ENCODE results near the gene PDIK1L. TPM values are rescaled to one million over a fixed set of nuclear protein-coding genes. Genes with fewer than 3 reads are reported as not detected.

Gene PDIK1L
- total and polyA plus RNA-seq, 9 of the 15 experiments (the other 6 are each of a cell fraction or from before 2014, with no cell fraction given), result 12.8 to 30.2 (median 21.5) TPM

DNA sequence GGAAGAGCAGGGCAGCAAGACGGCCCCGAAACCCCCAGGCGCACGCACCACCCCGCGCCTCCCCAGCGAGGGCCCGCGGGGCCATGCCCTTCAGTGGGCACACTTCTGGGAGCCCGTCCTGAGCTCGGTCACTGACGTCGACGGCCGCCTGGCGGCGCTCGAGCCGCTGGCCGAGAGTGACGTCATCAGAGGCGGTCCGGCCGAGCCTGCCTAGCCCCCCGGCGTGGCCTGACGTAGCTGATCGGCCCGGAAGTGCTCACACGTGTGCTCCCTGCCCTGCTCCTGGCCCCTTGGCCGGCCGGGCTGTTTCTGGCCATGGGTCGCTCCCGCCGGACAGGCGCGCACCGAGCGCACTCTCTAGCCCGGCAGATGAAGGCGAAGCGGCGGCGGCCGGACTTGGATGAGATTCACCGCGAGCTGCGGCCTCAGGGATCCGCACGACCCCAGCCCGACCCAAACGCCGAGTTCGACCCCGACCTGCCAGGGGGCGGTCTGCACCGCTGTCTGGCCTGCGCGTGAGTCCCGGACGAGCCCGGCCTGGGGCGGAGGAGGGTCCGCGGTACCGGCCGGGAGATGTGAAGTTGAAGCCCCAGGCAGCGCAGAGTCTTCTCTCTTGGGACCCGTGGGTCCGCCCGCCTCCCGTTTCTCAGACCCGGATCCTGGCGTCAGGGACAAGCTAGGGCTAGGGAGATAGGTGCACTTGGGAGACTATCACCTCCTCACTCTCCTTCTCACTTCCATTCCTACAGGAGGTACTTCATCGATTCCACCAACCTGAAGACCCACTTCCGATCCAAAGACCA, 58.2 kb downstream of the PDIK1L start, which contains the start of gene ZNF593 (continued):
- TF ChIP-seq, protein P1, sequence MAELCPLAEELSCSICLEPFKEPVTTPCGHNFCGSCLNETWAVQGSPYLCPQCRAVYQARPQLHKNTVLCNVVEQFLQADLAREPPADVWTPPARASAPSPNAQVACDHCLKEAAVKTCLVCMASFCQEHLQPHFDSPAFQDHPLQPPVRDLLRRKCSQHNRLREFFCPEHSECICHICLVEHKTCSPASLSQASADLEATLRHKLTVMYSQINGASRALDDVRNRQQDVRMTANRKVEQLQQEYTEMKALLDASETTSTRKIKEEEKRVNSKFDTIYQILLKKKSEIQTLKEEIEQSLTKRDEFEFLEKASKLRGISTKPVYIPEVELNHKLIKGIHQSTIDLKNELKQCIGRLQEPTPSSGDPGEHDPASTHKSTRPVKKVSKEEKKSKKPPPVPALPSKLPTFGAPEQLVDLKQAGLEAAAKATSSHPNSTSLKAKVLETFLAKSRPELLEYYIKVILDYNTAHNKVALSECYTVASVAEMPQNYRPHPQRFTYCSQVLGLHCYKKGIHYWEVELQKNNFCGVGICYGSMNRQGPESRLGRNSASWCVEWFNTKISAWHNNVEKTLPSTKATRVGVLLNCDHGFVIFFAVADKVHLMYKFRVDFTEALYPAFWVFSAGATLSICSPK (IDR thresholded peaks at IDR 0.05; ENCODE audit: borderline replicate concordance), result no peak

DNA sequence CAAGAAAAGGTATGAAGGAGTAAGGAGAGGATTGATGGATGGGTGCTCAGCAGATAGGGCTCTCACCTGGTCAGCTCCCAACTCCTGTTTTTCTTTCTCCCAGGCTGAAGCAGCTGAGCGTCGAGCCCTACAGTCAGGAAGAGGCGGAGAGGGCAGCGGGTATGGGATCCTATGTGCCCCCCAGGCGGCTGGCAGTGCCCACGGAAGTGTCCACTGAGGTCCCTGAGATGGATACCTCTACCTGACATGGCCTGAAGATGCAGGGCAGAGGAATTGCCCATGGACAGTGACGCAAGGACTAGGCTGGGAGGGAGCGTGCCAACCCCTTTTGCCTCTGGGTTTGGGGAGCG, 58.8 kb downstream of the PDIK1L start:
- H4K20me1 ChIP-seq (replicated peaks; ENCODE audit: control insufficient read depth, insufficient read depth, low read length), result no peaks in the 10 kb centered on the region
- H3K4me1 ChIP-seq (replicated peaks in 1 of 2; ENCODE audit: control insufficient read depth in 2 of 2, insufficient read depth in 2 of 2, low read length in 2 of 2), result peaks cover 21 to 34% of the 10 kb centered on the region in 2 experiments
- FAIRE-seq, result peak; percentile 29
- peak overlapping the region; percentile 85 for H3K27ac ChIP-seq (ENCODE audit: extremely low read depth, low read depth, low read length)
- peak overlapping the region; percentile 88 to 98 for H3K9ac ChIP-seq (ENCODE audit: insufficient read depth in 1 of 2, low read depth in 2 of 2, low read length in 2 of 2)
- no peaks in the 10 kb centered on the region for H3K9me3 ChIP-seq (replicated peaks; ENCODE audit: control insufficient read depth, insufficient read depth, low read depth, low read length)
- ATAC-seq, result peak; percentile 3; the same call in 2 of the 3 replicates
- peaks cover 4% of the 10 kb centered on the region for H3K9me1 ChIP-seq (ENCODE audit: control insufficient read depth, insufficient read depth, low read length)
- intact Hi-C loops (cut with micrococcal nuclease) (loop anchor here (10.0 kb wide), 1 partner anchor 214 kb away; no protein-coding TSS in a partner anchor), in situ Hi-C loops (cut with MboI) (no loop called here)
- BruUV-seq (replicated peaks), result TSS peak; percentile 89
- H3K4me2 ChIP-seq (ENCODE audit: insufficient read depth, low read length), result peak overlapping the region; percentile 96
- no peak for DNase-seq (ENCODE audit: extremely low read depth in 1 of 4, low spot score in 3 of 4)
- peaks cover 21% of the 10 kb centered on the region for H3K79me2 ChIP-seq (ENCODE audit: control insufficient read depth, insufficient read depth, low read length)
- H3K27me3 ChIP-seq (ENCODE audit: control insufficient read depth in 2 of 2, insufficient read depth in 2 of 2, low read length in 2 of 2), result no peaks in the 10 kb centered on the region
- peaks cover 17% of the 10 kb centered on the region; the same call in 1 of the 3 replicates for H3K36me3 ChIP-seq (ENCODE audit: control insufficient read depth, insufficient read depth, low read length)
- H3K4me3 ChIP-seq, result peak overlapping the region; percentile 89
- H2AFZ ChIP-seq (ENCODE audit: low read depth, low read length), result peak overlapping the region; percentile 90
- ChIA-PET CTCF (ENCODE audit: low intra/inter-chr PET ratio) (interaction anchor here (0.8 to 1.9 kb wide), 2 partner anchors 30 to 151 kb away, joined by 6 to 8 read pairs; no protein-coding TSS in a partner anchor), POLR2A (interaction anchor here (0.6 to 1.6 kb wide), 10 partner anchors 8 to 230 kb away, joined by 3 to 12 read pairs (median 5); partner anchors contain the start of genes CEP85 and FAM110D)
- 21% methylated on average over 9 of the region's 9 CpGs for WGBS (ENCODE audit: insufficient coverage, low coverage, missing lambda C conversion rate)
- TF ChIP-seq KDM1A (IDR thresholded peaks at IDR 0.05), result no peak
- TF ChIP-seq PHF8 (IDR thresholded peaks at IDR 0.05; ENCODE audit: borderline replicate concordance, low read length), result no peak
- TF ChIP-seq TCF3 (CRISPR knock-in tag; IDR thresholded peaks at IDR 0.05), result no peak
- no peak for TF ChIP-seq TEAD1 (CRISPR knock-in tag; IDR thresholded peaks at IDR 0.05)
- no peak for TF ChIP-seq ZSCAN29 (IDR thresholded peaks at IDR 0.05)
- TF ChIP-seq ELF1 (tag; IDR thresholded peaks at IDR 0.05), result no peak
- no peak for TF ChIP-seq FOXK1 (CRISPR knock-in tag; IDR thresholded peaks at IDR 0.05; ENCODE audit: borderline replicate concordance)
- peak; percentile 92 for TF ChIP-seq ZBTB17 (CRISPR knock-in tag; IDR thresholded peaks at IDR 0.05)
- TF ChIP-seq, protein P2, sequence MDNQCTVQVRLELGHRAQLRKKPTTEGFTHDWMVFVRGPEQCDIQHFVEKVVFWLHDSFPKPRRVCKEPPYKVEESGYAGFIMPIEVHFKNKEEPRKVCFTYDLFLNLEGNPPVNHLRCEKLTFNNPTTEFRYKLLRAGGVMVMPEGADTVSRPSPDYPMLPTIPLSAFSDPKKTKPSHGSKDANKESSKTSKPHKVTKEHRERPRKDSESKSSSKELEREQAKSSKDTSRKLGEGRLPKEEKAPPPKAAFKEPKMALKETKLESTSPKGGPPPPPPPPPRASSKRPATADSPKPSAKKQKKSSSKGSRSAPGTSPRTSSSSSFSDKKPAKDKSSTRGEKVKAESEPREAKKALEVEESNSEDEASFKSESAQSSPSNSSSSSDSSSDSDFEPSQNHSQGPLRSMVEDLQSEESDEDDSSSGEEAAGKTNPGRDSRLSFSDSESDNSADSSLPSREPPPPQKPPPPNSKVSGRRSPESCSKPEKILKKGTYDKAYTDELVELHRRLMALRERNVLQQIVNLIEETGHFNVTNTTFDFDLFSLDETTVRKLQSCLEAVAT (IDR thresholded peaks at IDR 0.05), result peak in 1 of 2 experiments; percentile 96; a peak in 2 of 4 replicates
- no peak for TF ChIP-seq PTBP1 (IDR thresholded peaks at IDR 0.05; ENCODE audit: low read depth, low read length)
- TF ChIP-seq, protein P3, sequence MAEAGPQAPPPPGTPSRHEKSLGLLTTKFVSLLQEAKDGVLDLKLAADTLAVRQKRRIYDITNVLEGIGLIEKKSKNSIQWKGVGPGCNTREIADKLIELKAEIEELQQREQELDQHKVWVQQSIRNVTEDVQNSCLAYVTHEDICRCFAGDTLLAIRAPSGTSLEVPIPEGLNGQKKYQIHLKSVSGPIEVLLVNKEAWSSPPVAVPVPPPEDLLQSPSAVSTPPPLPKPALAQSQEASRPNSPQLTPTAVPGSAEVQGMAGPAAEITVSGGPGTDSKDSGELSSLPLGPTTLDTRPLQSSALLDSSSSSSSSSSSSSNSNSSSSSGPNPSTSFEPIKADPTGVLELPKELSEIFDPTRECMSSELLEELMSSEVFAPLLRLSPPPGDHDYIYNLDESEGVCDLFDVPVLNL (CRISPR knock-in tag; IDR thresholded peaks at IDR 0.05; ENCODE audit: low read depth), result 0 out of 2 replicates have a peak, but pooled peaks have one; percentile 13
- TF ChIP-seq TRIM28 (IDR thresholded peaks at IDR 0.05), result no peak
- 0 out of 2 replicates have a peak, but pooled peaks have one; percentile 14 for TF ChIP-seq MIER1 (IDR thresholded peaks at IDR 0.05; ENCODE audit: low read depth)
- TF ChIP-seq ZNF445 (CRISPR knock-in tag; IDR thresholded peaks at IDR 0.05; ENCODE audit: low read depth), result no peak
- TF ChIP-seq PTRF (tag; IDR thresholded peaks at IDR 0.05), result no peak
- no peak for TF ChIP-seq PHTF2 (CRISPR knock-in tag; IDR thresholded peaks at IDR 0.05)
